ENCODE data around the gene PDCD1LG2. TPM values are rescaled to one million over a fixed set of nuclear protein-coding genes. Genes with fewer than 3 reads are reported as not detected.
"Not testable (repeated sequence)": the region's sequence is repeated elsewhere in the genome, so short reads cannot be mapped to it uniquely, and the experiment has no call there.

PDCD1LG2 gene
- total RNA-seq (1.3 TPM), polyA plus RNA-seq (ENCODE audit: insufficient read depth in 1 of 8, insufficient read length in 8 of 8, low replicate concordance in 1 of 8) (1 to 10 TPM in 5 of 8 donors, under 1 TPM in 3; 0.34 to 2.2 (median 1.1) TPM)
- long read RNA-seq, donor 1 = 0 reads
- long read RNA-seq, donor 2 = 0 reads
- long read RNA-seq, donor 3 = 0 reads
- long read RNA-seq, donor 4 = 0 reads
- long read RNA-seq, donor 5 = 0 reads
- long read RNA-seq, donor 6 = 0 reads
- long read RNA-seq, donor 7 = 0 reads
- long read RNA-seq, donor 8 = 0 reads
- long read RNA-seq, donor 9, partial matches to known transcripts = 0 of 1 reads
- long read RNA-seq, donor 9, other reads (novel, unspliced or antisense) = 0 of 1 reads
- long read RNA-seq, donor 10 = 0 reads
- long read RNA-seq, donor 11 = 0 reads

DNA sequence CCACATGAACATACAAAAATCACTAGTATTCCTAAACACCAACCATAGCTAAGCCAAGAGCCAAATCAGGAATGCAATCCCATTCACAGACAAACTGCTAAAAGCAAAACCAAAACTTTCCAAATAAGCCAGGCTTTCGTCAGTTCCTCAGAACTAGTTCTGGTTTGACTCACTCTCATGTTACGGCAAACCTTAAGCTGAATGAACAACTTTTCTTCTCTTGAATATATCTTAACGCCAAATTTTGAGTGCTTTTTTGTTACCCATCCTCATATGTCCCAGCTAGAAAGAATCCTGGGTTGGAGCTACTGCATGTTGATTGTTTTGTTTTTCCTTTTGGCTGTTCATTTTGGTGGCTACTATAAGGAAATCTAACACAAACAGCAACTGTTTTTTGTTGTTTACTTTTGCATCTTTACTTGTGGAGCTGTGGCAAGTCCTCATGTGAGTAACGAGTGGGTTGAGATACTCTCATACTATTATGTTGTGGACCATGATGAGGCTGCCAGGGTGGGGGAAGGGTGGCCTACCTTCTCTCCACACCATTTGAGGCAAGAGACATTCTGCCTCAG lies at the start of gene PDCD1LG2:
PDCD1LG2 (plus strand) TSS at position 172 of the 572 bp plus-strand sequence. CDS start 12,016 bp downstream, outside the sequence.
- no peak within 1 kb of the TSS for H3K4me3 ChIP-seq (ENCODE audit: low read length)
- H3K27ac ChIP-seq (ENCODE audit: low read length) = peak within 1 kb of the TSS; percentile 53
- H3K36me3 ChIP-seq (ENCODE audit: control insufficient read depth, insufficient read depth, low read length) = no peaks in the 10 kb centered on the region
- 21% methylated on average over 2 of the region's 4 CpGs for WGBS (ENCODE audit: insufficient coverage)
- no peaks in the 10 kb centered on the region for H3K9me3 ChIP-seq (replicated peaks; ENCODE audit: control insufficient read depth, low read depth, low read length)
- H3K27me3 ChIP-seq (ENCODE audit: control insufficient read depth, insufficient read depth, low read length) = no peaks in the 10 kb centered on the region
- peak; percentile 50 for DNase-seq
- H3K4me1 ChIP-seq (ENCODE audit: control insufficient read depth, insufficient read depth, low read length) = peaks cover 3% of the 10 kb centered on the region

DNA sequence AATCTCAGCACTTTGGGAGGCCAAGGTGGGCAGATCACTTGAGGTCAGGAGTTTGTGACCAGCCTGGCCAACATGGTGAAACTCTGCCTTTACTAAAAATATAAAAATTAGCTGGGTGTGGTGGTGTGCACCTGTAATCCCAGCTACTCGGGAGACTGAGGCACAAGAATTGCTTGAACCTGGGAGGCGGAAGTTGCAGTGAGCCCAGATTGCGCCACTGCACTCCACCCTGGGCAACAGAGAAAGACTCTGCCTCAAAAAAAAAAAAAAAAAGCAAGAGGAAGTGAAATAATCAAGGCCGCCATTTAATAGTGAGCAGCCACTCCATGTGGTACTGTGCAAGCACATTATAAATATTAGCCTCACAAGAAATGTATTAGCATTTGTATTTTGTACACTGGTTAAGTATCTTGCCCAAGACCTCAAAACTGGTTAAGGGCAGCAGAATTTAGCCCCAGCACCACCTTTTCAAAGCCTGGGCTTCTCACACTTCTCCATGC lies 45.5 kb upstream of the PDCD1LG2 start:
- H3K9me3 ChIP-seq (replicated peaks; ENCODE audit: control insufficient read depth, low read depth, low read length); H3K4me3 ChIP-seq (ENCODE audit: low read length); H3K4me1 ChIP-seq (ENCODE audit: control insufficient read depth, insufficient read depth, low read length); H3K36me3 ChIP-seq (ENCODE audit: control insufficient read depth, insufficient read depth, low read length); DNase-seq; H3K27me3 ChIP-seq (ENCODE audit: control insufficient read depth, insufficient read depth, low read length); H3K27ac ChIP-seq (ENCODE audit: low read length): not testable (repeated sequence)
- no CpG with 5 or more reads among the region's 4 CpGs for WGBS (ENCODE audit: insufficient coverage)

DNA sequence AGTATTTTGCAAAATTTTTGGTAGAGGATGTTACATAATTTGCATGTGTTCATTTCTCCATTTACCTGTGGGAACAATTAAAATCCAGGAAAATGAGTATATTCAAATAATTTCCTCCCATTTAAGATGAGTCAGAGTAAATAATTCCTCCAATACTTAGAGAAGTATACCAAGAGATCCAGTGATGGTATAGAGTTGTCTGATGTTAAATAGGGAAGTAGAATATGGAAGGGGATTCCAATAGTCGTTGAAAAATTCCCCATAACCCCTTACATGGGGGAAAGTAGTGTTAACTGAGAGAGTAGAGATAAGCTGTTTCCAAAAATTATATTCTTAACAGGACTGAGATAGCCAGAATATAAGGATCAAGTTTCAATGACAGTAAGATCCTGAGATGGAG lies 44.3 kb upstream of the PDCD1LG2 start:
- no peak overlapping the region for H3K4me3 ChIP-seq (ENCODE audit: low read length)
- H3K27ac ChIP-seq (ENCODE audit: low read length) = no peak overlapping the region
- DNase-seq = no peak
- no CpG with 5 or more reads among the region's 1 CpG for WGBS (ENCODE audit: insufficient coverage)
- H3K27me3 ChIP-seq (ENCODE audit: control insufficient read depth, insufficient read depth, low read length) = no peaks in the 10 kb centered on the region
- no peaks in the 10 kb centered on the region for H3K9me3 ChIP-seq (replicated peaks; ENCODE audit: control insufficient read depth, low read depth, low read length)
- H3K36me3 ChIP-seq (ENCODE audit: control insufficient read depth, insufficient read depth, low read length) = no peaks in the 10 kb centered on the region
- no peaks in the 10 kb centered on the region for H3K4me1 ChIP-seq (ENCODE audit: control insufficient read depth, insufficient read depth, low read length)

DNA sequence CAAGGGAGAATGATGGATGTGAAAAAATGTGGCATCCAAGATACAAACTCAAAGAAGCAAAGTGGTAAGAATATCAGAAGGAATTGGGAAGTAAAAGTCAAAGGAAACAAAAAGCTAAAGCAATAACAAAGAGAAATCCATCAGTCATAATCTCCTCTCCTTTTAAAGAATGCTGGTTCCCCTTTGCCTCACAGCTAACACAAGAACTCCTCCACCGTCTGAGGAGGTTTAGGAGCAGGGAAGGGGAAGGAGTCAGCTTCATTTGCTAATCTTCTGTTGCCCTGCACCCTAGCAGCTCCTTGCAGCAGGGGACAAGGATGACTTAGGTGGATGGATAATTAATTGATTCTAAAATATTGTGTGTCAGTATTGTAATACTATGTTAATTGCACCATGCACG lies 43.6 kb upstream of the PDCD1LG2 start:
- DNase-seq = no peak
- Histone ChIP-seq H3K36me3 (ENCODE audit: control insufficient read depth, insufficient read depth, low read length) (no peaks in the 10 kb centered on the region), H3K27me3 (ENCODE audit: control insufficient read depth, insufficient read depth, low read length) (no peaks in the 10 kb centered on the region), H3K4me3 (ENCODE audit: low read length) (no peak overlapping the region), H3K9me3 (replicated peaks; ENCODE audit: control insufficient read depth, low read depth, low read length) (no peaks in the 10 kb centered on the region), H3K27ac (ENCODE audit: low read length) (no peak overlapping the region), H3K4me1 (ENCODE audit: control insufficient read depth, insufficient read depth, low read length) (no peaks in the 10 kb centered on the region)
- no CpG with 5 or more reads among the region's 2 CpGs for WGBS (ENCODE audit: insufficient coverage)

DNA sequence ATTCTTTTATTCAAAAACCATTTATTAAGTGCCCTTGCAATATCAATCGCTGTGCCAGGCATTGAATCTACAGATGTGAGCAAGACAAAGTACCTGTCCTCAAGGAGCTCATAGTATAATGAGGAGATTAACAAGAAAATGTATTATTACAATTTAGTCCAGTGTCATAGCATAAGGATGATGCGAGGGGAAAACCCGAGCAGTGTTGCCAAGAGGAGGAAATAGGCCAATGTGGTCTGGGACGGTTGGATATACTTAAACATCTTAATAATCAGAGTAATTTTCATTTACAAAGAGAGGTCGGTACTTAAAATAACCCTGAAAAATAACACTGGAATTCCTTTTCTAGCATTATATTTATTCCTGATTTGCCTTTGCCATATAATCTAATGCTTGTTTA lies 41.5 kb upstream of the PDCD1LG2 start:
- no peak for DNase-seq
- Histone ChIP-seq H3K27me3 (ENCODE audit: control insufficient read depth, insufficient read depth, low read length) (no peaks in the 10 kb centered on the region), H3K4me3 (ENCODE audit: low read length) (no peak overlapping the region), H3K9me3 (replicated peaks; ENCODE audit: control insufficient read depth, low read depth, low read length) (no peaks in the 10 kb centered on the region), H3K4me1 (ENCODE audit: control insufficient read depth, insufficient read depth, low read length) (no peaks in the 10 kb centered on the region), H3K36me3 (ENCODE audit: control insufficient read depth, insufficient read depth, low read length) (no peaks in the 10 kb centered on the region), H3K27ac (ENCODE audit: low read length) (no peak overlapping the region)
- WGBS (ENCODE audit: insufficient coverage) = no CpG with 5 or more reads among the region's 5 CpGs

DNA sequence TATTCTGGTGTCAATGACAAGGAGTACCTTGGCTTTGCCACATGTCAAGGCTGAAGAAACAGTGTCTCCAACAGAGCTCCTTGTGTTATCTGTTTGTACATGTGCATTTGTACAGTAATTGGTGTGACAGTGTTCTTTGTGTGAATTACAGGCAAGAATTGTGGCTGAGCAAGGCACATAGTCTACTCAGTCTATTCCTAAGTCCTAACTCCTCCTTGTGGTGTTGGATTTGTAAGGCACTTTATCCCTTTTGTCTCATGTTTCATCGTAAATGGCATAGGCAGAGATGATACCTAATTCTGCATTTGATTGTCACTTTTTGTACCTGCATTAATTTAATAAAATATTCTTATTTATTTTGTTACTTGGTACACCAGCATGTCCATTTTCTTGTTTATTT lies 40.2 kb upstream of the PDCD1LG2 start:
- no peak overlapping the region for H3K27ac ChIP-seq (ENCODE audit: low read length)
- no peak overlapping the region for H3K4me3 ChIP-seq (ENCODE audit: low read length)
- no peaks in the 10 kb centered on the region for H3K27me3 ChIP-seq (ENCODE audit: control insufficient read depth, insufficient read depth, low read length)
- no peaks in the 10 kb centered on the region for H3K36me3 ChIP-seq (ENCODE audit: control insufficient read depth, insufficient read depth, low read length)
- DNase-seq = no peak
- no CpG with 5 or more reads among the region's 1 CpG for WGBS (ENCODE audit: insufficient coverage)
- H3K4me1 ChIP-seq (ENCODE audit: control insufficient read depth, insufficient read depth, low read length) = no peaks in the 10 kb centered on the region
- no peaks in the 10 kb centered on the region for H3K9me3 ChIP-seq (replicated peaks; ENCODE audit: control insufficient read depth, low read depth, low read length)

DNA sequence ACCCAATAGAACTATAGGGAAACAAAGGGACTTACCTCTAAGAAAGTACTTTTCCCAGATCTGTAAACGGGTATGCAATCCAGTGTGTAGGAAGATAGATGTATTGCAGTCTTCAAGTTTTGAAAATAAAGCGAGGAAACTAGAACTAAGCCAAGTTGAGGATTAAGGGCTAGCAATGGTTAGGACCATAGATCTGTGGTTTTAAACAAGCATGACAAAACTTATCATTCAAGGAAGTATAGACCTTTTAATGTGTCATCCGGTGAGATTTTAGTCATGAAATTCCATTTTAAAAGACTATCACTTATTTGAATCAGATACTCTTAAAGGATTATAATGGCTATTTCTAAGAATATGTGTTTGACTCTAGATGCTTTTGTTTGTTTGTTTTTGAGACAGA lies 39.5 kb upstream of the PDCD1LG2 start:
- Histone ChIP-seq H3K27me3 (ENCODE audit: control insufficient read depth, insufficient read depth, low read length) (no peaks in the 10 kb centered on the region), H3K4me1 (ENCODE audit: control insufficient read depth, insufficient read depth, low read length) (no peaks in the 10 kb centered on the region), H3K27ac (ENCODE audit: low read length) (no peak overlapping the region), H3K4me3 (ENCODE audit: low read length) (no peak overlapping the region), H3K36me3 (ENCODE audit: control insufficient read depth, insufficient read depth, low read length) (no peaks in the 10 kb centered on the region), H3K9me3 (replicated peaks; ENCODE audit: control insufficient read depth, low read depth, low read length) (no peaks in the 10 kb centered on the region)
- WGBS (ENCODE audit: insufficient coverage) = no CpG with 5 or more reads among the region's 3 CpGs
- DNase-seq = no peak

DNA sequence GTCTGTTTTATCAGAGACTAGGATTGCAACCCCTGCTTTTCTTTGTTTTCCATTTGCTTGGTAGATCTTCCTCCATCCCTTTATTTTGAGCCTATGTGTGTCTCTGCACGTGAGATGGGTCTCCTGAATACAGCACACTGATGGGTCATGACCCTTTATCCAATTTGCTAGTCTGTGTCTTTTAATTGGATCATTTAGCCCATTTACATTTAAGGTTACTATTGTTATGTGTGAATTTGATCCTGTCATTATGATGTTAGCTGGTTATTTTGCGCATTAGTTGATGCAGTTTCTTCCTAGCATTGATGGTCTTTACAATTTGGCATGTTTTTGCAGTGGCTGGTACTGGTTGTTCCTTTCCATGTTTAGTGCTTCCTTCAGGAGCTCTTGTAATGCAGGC lies 34.7 kb upstream of the PDCD1LG2 start:
- not testable (repeated sequence) for H3K36me3 ChIP-seq (ENCODE audit: control insufficient read depth, insufficient read depth, low read length); H3K4me3 ChIP-seq (ENCODE audit: low read length); H3K9me3 ChIP-seq (replicated peaks; ENCODE audit: control insufficient read depth, low read depth, low read length); DNase-seq; H3K4me1 ChIP-seq (ENCODE audit: control insufficient read depth, insufficient read depth, low read length); H3K27ac ChIP-seq (ENCODE audit: low read length); H3K27me3 ChIP-seq (ENCODE audit: control insufficient read depth, insufficient read depth, low read length)
- no CpG with 5 or more reads among the region's 2 CpGs for WGBS (ENCODE audit: insufficient coverage)

DNA sequence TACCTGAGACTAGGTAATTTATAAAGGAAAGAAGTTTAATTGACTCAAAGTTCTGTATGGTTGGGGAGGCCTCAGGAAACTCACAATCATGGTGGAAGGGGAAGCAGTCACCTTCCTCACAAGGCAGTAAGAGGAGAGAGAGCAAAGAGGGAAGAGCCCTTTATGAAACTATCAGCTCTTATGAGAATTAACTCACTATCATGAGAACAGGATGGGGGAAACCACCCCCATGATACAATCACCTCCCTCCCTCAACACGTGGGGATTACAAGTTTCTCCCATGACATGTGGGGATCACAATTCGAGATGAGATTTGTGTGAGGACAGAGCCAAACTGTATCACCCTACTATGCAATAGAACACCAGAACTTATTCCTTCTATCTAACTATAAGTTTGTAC lies 32.1 kb upstream of the PDCD1LG2 start:
- 80% methylated on average over 1 of the region's 2 CpGs for WGBS (ENCODE audit: insufficient coverage)
- Histone ChIP-seq H3K9me3 (replicated peaks; ENCODE audit: control insufficient read depth, low read depth, low read length) (no peaks in the 10 kb centered on the region), H3K27ac (ENCODE audit: low read length) (no peak overlapping the region), H3K27me3 (ENCODE audit: control insufficient read depth, insufficient read depth, low read length) (no peaks in the 10 kb centered on the region), H3K4me3 (ENCODE audit: low read length) (no peak overlapping the region), H3K4me1 (ENCODE audit: control insufficient read depth, insufficient read depth, low read length) (no peaks in the 10 kb centered on the region), H3K36me3 (ENCODE audit: control insufficient read depth, insufficient read depth, low read length) (no peaks in the 10 kb centered on the region)
- DNase-seq = no peak

DNA sequence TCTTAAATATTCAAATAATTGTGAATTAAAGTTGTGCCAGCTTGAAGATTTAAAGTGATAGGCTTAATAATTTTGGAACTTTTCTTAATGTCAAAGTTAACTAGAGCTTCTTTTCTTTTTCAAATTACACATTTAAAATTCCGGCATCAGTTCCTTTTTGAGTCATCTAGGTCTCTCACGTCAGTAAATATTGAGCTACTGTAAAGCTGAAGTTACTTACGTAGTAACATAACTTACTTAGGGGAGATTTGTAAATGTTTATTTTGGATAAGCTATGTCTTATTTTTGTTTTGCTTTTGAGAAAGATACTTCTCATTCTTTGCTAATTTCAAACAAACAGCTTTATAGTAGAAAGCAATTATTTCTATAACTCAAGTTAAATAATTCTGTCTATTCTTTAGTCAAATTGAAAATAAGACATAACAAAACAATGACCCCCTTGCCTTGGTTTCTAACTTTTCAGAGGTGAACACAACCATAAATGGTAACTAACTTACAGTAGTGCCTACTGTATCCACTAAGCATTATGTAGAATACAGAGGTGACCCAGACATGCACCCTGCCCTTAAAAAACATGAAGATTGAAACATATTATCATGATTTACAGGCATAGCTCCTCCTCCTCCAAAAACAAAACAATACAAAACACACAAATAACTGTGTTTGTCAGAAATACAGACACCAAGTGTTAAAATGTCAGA lies 30.2 kb upstream of the PDCD1LG2 start:
- Histone ChIP-seq H3K27me3 (ENCODE audit: control insufficient read depth, insufficient read depth, low read length) (no peaks in the 10 kb centered on the region), H3K9me3 (replicated peaks; ENCODE audit: control insufficient read depth, low read depth, low read length) (no peaks in the 10 kb centered on the region), H3K36me3 (ENCODE audit: control insufficient read depth, insufficient read depth, low read length) (no peaks in the 10 kb centered on the region), H3K4me3 (ENCODE audit: low read length) (no peak overlapping the region), H3K27ac (ENCODE audit: low read length) (no peak overlapping the region), H3K4me1 (ENCODE audit: control insufficient read depth, insufficient read depth, low read length) (no peaks in the 10 kb centered on the region)
- DNase-seq = no peak
- WGBS (ENCODE audit: insufficient coverage) = no CpG with 5 or more reads among the region's 3 CpGs

All from muscle of leg (tissue), 16 donors.